Astrocyte (in vitro differentiated cells and primary cell): ENCODE measurements around the gene TRPM3.

Source experiments
- CTCF ChIP-seq: IDR thresholded peaks from 2 replicates; pipeline ENCODE4 v1.5.1; 2011; ENCODE audit warnings: low read depth, mild to moderate bottlenecking, inconsistent platforms, low read length, moderate library complexity; ENCODE audit not compliant: insufficient read depth
- EZH2 ChIP-seq: IDR thresholded peaks from 2 replicates; pipeline ENCODE4 v1.6.1; 2012; ENCODE audit warnings: mild to moderate bottlenecking, low read length, inconsistent platforms; ENCODE audit not compliant: insufficient read depth

- no peak for TF ChIP-seq EZH2
- no peak for TF ChIP-seq CTCF
Observed at GRCh38 chr9:70986984-70987383, 134.4 kb downstream of the TRPM3 start.
